Type B pancreatic cell (in vitro differentiated cells): ENCODE results near the gene BCAS3. TPM values are rescaled to one million over a fixed set of nuclear protein-coding genes. Genes with fewer than 3 reads are reported as not detected.

Experiments used
- DNase-seq: peaks from one replicate; pipeline ENCODE4 v3.0.0; 2021; ENCODE audit warnings: mixed read lengths; ENCODE audit not compliant: unreplicated experiment; ENCODE audit errors: extremely low spot score
- H3K27ac Mint-ChIP-seq: 2 replicates; pipeline ENCODE4 v1.8.0; 2021; ENCODE audit warnings: mild to moderate bottlenecking, mixed read lengths
- H3K27me3 Mint-ChIP-seq: 2 replicates; pipeline ENCODE4 v1.8.0; 2021; ENCODE audit warnings: mixed read lengths
- H3K36me3 Mint-ChIP-seq: 2 replicates; pipeline ENCODE4 v1.8.0; 2021; ENCODE audit warnings: mixed read lengths
- H3K4me1 Mint-ChIP-seq: one replicate; pipeline ENCODE4 v1.8.0; 2021; ENCODE audit warnings: mixed read lengths; ENCODE audit not compliant: unreplicated experiment
- H3K4me3 Mint-ChIP-seq: 2 replicates; pipeline ENCODE4 v1.8.0; 2021; ENCODE audit warnings: mild to moderate bottlenecking, mixed read lengths
- H3K9me3 Mint-ChIP-seq: 2 replicates; pipeline ENCODE4 v1.8.0; 2021; ENCODE audit warnings: mixed read lengths
- CTCF ChIP-seq: fragments of 200-600 bp; sonication (generic); conservative IDR thresholded peaks from 2 replicates; pipeline ENCODE4 v1.5.0; 2021; ENCODE audit warnings: antibody characterized with exemption, mild to moderate bottlenecking
- total RNA-seq: library from RNA; stranded (reverse); gene quantifications from 2 replicates; pipeline ENCODE4 v1.2.1, GENCODE V29; 2021; ENCODE audit warnings: low replicate concordance

The BCAS3 gene
- total RNA-seq, 1 donor from 2014 or later: 23.0 TPM

DNA sequence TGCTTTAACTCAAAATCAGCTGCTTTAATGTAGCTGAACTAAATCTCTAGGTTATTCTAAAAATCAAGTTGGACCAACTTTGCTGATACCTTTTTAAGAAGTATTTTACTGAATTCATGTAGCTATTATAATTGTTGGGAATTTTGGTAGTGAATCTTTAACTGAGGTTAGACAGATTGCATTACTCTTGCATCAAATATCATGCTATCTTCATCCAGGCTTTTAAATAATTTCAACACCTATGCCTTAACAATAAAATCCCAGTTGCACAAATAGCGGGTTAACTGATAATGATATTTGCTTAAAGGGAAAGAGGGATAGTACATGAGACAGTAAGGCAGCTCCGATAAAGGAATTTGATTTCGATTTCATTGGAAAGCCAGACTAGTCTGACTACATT is 480.7 kb downstream of the BCAS3 start:
- no peak for TF ChIP-seq CTCF
- Mint-ChIP-seq H3K36me3 (no peaks in the 10 kb centered on the region), H3K4me3 (no peak overlapping the region), H3K9me3 (peaks cover 4% of the 10 kb centered on the region), H3K27ac (no peak overlapping the region), H3K27me3 (no peaks in the 10 kb centered on the region), H3K4me1 (peaks cover 68% of the 10 kb centered on the region)
- no peak for DNase-seq

DNA sequence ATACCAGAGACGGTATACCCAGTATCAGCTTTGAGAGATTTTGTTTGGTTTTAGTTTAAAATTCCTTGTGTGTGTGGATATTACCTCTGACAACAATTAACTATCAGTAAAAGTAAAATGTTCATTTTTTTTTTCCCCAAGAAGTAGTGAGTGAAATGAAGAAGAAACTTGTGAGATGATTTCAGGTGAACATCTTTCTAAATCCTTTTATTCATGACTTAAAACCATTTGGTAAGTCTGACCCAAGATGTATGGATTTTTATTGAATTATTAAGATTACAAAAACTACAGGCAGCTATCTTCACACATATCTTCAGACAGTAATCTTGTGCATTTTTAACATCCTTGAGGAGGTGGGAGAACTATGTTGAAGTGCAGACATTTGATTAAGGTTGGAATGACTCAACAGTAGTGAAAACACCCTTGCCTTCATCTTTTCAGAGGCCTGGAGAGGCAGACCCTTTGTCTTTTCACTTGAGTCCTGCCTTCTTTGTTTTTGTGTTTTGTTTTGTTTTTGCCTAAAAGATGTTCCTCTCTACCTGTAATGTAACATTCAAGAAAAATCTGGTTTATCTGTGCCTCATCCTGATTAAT is 481.7 kb downstream of the BCAS3 start:
- H3K4me3 Mint-ChIP-seq: no peak overlapping the region
- no peaks in the 10 kb centered on the region for H3K36me3 Mint-ChIP-seq
- DNase-seq: no peak
- H3K4me1 Mint-ChIP-seq: peaks cover 60% of the 10 kb centered on the region
- no peak overlapping the region for H3K27ac Mint-ChIP-seq
- no peak for TF ChIP-seq CTCF
- H3K27me3 Mint-ChIP-seq: no peaks in the 10 kb centered on the region
- H3K9me3 Mint-ChIP-seq: peaks cover 6% of the 10 kb centered on the region

GRCh38 chr17:61160204-61160603 is 482.6 kb downstream of the BCAS3 start:
- Mint-ChIP-seq H3K4me1 (peaks cover 60% of the 10 kb centered on the region), H3K4me3 (no peak overlapping the region), H3K27ac (no peak overlapping the region), H3K36me3 (peaks cover 4% of the 10 kb centered on the region), H3K9me3 (peaks cover 11% of the 10 kb centered on the region), H3K27me3 (no peaks in the 10 kb centered on the region)
- no peak for DNase-seq
- TF ChIP-seq CTCF: no peak

DNA sequence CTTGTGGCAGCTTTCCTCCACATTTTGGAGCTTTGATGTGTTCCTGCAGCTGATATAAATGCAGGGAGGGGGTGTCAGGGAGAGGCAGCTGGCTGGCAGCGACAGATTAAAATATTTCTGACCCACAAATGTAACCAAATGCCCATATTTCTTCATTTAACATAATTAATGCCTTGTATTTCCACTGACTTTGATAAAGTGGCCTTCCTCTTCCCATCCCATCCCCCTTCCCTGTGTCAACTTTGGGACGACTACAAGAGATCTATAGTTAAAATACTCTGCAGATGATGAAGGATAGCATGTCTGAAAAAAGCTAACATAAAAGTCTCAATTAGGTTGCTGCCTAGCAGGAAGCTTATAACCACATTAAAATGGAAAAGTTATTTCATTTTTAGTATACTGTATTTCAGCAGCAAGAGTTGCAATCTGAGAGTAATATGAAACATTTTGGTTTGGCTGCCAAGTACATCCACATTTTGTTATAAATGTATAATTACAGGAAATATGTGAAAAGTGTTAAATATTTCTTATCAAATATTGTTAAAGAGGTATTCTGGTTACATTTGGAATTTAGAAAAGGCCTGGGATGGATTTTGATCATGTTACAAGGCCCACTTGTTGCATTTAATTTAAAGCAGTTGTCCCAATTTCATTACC is 483.3 kb downstream of the BCAS3 start:
- DNase-seq: no peak
- H3K27ac Mint-ChIP-seq: peak overlapping the region; percentile 16
- H3K27me3 Mint-ChIP-seq: no peaks in the 10 kb centered on the region
- peaks cover 4% of the 10 kb centered on the region for H3K36me3 Mint-ChIP-seq
- no peak overlapping the region for H3K4me3 Mint-ChIP-seq
- H3K9me3 Mint-ChIP-seq: peaks cover 11% of the 10 kb centered on the region
- H3K4me1 Mint-ChIP-seq: peaks cover 55% of the 10 kb centered on the region
- no peak for TF ChIP-seq CTCF

GRCh38 chr17:61161615-61162134 is 484.0 kb downstream of the BCAS3 start:
- DNase-seq: no peak
- no peak for TF ChIP-seq CTCF
- Mint-ChIP-seq H3K36me3 (peaks cover 4% of the 10 kb centered on the region), H3K27me3 (no peaks in the 10 kb centered on the region), H3K4me3 (no peak overlapping the region), H3K9me3 (peaks cover 11% of the 10 kb centered on the region), H3K4me1 (peaks cover 47% of the 10 kb centered on the region), H3K27ac (peak overlapping the region; percentile 16)
